IMR-90 (cell line): ENCODE data around the gene MYL4. TPM values are rescaled to one million over a fixed set of nuclear protein-coding genes. Genes with fewer than 3 reads are reported as not detected.
A peak's percentile ranks its signal among the peaks of the same experiment; 100 is the strongest.

Experiments
- ATAC-seq: fragments of 200-7000 bp; cut with Tn5 transposase; 2 replicates; pipeline ENCODE4 v1.9.1; 2020; ENCODE audit warnings: low read depth, mild to moderate bottlenecking, moderate library complexity
- BruUV-seq: library from RNA; stranded (reverse); fragments of 400-500 nt; replicated peaks from 2 replicates; lab custom pipeline; 2021; lab: Mats Ljungman, UMichigan
- CTCF ChIA-PET: fragments of 300-600 bp; formaldehyde crosslinking; extraction: SDS; loops from one replicate; lab custom pipeline; 2021; ENCODE audit warnings: antibody characterized with exemption; lab: Yijun Ruan, JAX
- POLR2A ChIA-PET: fragments of 300-600 bp; sonication (Branson Sonifier 250); formaldehyde crosslinking; loops from one replicate; lab custom pipeline; 2022; ENCODE audit warnings: antibody characterized with exemption; ENCODE audit not compliant: unreplicated experiment; lab: Charles Lee
- DNase-seq: peaks from one replicate; pipeline ENCODE4 v3.0.0; 2013
- H2AFZ ChIP-seq: replicated peaks from 2 replicates; pipeline ENCODE3; 2013; ENCODE audit warnings: low read length, mild to moderate bottlenecking; ENCODE audit not compliant: poor library complexity
- H2AK5ac ChIP-seq: 2 replicates; pipeline ENCODE4 v1.6.1; 2013; ENCODE audit warnings: low read depth, low read length, inconsistent platforms
- H2AK9ac ChIP-seq: replicated peaks from 2 replicates; pipeline ENCODE3; 2013; ENCODE audit warnings: mild to moderate bottlenecking, low read depth, low read length, moderate library complexity; ENCODE audit not compliant: poor library complexity
- H2BK120ac ChIP-seq: 2 replicates; pipeline ENCODE4 v1.6.1; 2013; ENCODE audit warnings: low read depth, low read length, inconsistent platforms
- H2BK15ac ChIP-seq: 3 replicates; pipeline ENCODE4 v1.6.1; 2013; ENCODE audit warnings: low read depth, low read length, inconsistent platforms
- H2BK20ac ChIP-seq: 2 replicates; pipeline ENCODE4 v1.6.1; 2013; ENCODE audit warnings: low read depth, mild to moderate bottlenecking, inconsistent platforms, low read length, moderate library complexity
- H2BK5ac ChIP-seq: 2 replicates; pipeline ENCODE4 v1.6.1; 2013; ENCODE audit warnings: mild to moderate bottlenecking, low read depth, low read length, inconsistent platforms; ENCODE audit not compliant: poor library complexity, severe bottlenecking
- H3K14ac ChIP-seq: replicated peaks from 2 replicates; pipeline ENCODE4 v1.6.1; 2013; ENCODE audit warnings: low read depth, low read length, inconsistent platforms
- H3K18ac ChIP-seq: 2 replicates; pipeline ENCODE4 v1.6.1; 2013; ENCODE audit warnings: low read depth, low read length, control low read depth
- H3K23ac ChIP-seq: 2 replicates; pipeline ENCODE4 v1.6.1; 2013; ENCODE audit warnings: low read depth, low read length, inconsistent platforms
- H3K27ac ChIP-seq: 2 replicates; pipeline ENCODE4 v1.5.1; 2013; ENCODE audit warnings: mild to moderate bottlenecking, control low read depth, low read length; ENCODE audit not compliant: insufficient read depth
- H3K27me3 ChIP-seq: 2 replicates; pipeline ENCODE4 v1.6.1; 2013; ENCODE audit warnings: low read length; ENCODE audit not compliant: control insufficient read depth, insufficient read depth
- H3K36me3 ChIP-seq: 2 replicates; pipeline ENCODE4 v1.6.1; 2013; ENCODE audit warnings: low read length, mixed read lengths; ENCODE audit not compliant: control insufficient read depth, insufficient read depth
- H3K4ac ChIP-seq: 2 replicates; pipeline ENCODE4 v1.6.1; 2013; ENCODE audit warnings: low read depth, low read length, inconsistent platforms
- H3K4me1 ChIP-seq: 2 replicates; pipeline ENCODE4 v1.6.1; 2013; ENCODE audit warnings: low read length, mixed read lengths; ENCODE audit not compliant: control insufficient read depth, insufficient read depth
- H3K4me2 ChIP-seq: 2 replicates; pipeline ENCODE4 v1.6.1; 2013; ENCODE audit warnings: low read depth, mild to moderate bottlenecking, control low read depth, low read length, moderate library complexity
- H3K4me3 ChIP-seq: 2 replicates; pipeline ENCODE4 v1.5.1; 2013; ENCODE audit warnings: low read depth, mild to moderate bottlenecking, control low read depth, low read length, moderate library complexity; ENCODE audit not compliant: insufficient read depth
- H3K56ac ChIP-seq: 2 replicates; pipeline ENCODE4 v1.6.1; 2013; ENCODE audit warnings: low read length, inconsistent platforms; ENCODE audit not compliant: insufficient read depth; ENCODE audit errors: extremely low read depth
- H3K79me1 ChIP-seq, 2 experiments: 2 replicates each; pipeline ENCODE4 v1.6.1; 2013; ENCODE audit warnings: low read length in 2 of 2, inconsistent platforms in 1 of 2, low read depth in 1 of 2
- H3K9ac ChIP-seq: 2 replicates; pipeline ENCODE4 v1.6.1; 2013; ENCODE audit warnings: low read depth, low read length, control low read depth
- H3K9me1 ChIP-seq: 2 replicates; pipeline ENCODE4 v1.6.1; 2013; ENCODE audit warnings: low read length, inconsistent platforms; ENCODE audit not compliant: insufficient read depth
- H3K9me3 ChIP-seq: 2 replicates; pipeline ENCODE4 v1.6.1; 2013; ENCODE audit warnings: low read length; ENCODE audit not compliant: control insufficient read depth, insufficient read depth
- H4K20me1 ChIP-seq: 2 replicates; pipeline ENCODE4 v1.6.1; 2013; ENCODE audit warnings: low read length, inconsistent platforms; ENCODE audit not compliant: insufficient read depth
- H4K5ac ChIP-seq: 2 replicates; pipeline ENCODE4 v1.6.1; 2013; ENCODE audit warnings: mild to moderate bottlenecking, low read depth, low read length, control low read depth
- H4K8ac ChIP-seq, 2 experiments: 2 replicates each; pipeline ENCODE4 v1.6.1; 2013; ENCODE audit warnings: low read depth in 2 of 2, low read length in 2 of 2, control low read depth in 1 of 2, inconsistent platforms in 1 of 2
- H4K91ac ChIP-seq: 2 replicates; pipeline ENCODE4 v1.6.1; 2013; ENCODE audit warnings: low read depth, low read length, inconsistent platforms; ENCODE audit not compliant: insufficient read depth
- BHLHE40 ChIP-seq: fragments of 150-350 bp; IDR thresholded peaks from 2 replicates; pipeline ENCODE4 v1.6.1; 2016; ENCODE audit warnings: mild to moderate bottlenecking, low read depth, low read length
- CEBPB ChIP-seq: IDR thresholded peaks from 2 replicates; pipeline ENCODE4 v1.6.1; 2012; ENCODE audit warnings: low read depth, low read length, improper control_type of control experiment
- CHD1 ChIP-seq: IDR thresholded peaks from 2 replicates; pipeline ENCODE4 v1.6.1; 2012; ENCODE audit warnings: low read depth, low read length, improper control_type of control experiment
- CTCF ChIP-seq: conservative IDR thresholded peaks from 2 replicates; pipeline ENCODE4 v1.5.1; 2012; ENCODE audit warnings: mild to moderate bottlenecking, low read depth, low read length, improper control_type of control experiment
- ELK1 ChIP-seq: fragments of 150-350 bp; IDR thresholded peaks from 2 replicates; pipeline ENCODE4 v1.6.1; 2016; ENCODE audit warnings: low read depth, mild to moderate bottlenecking, low read length, moderate library complexity, borderline replicate concordance
- MAFK ChIP-seq: IDR thresholded peaks from 2 replicates; pipeline ENCODE4 v1.6.1; 2012; ENCODE audit warnings: low read depth, low read length, improper control_type of control experiment
- MAZ ChIP-seq: IDR thresholded peaks from 2 replicates; pipeline ENCODE4 v1.6.1; 2012; ENCODE audit warnings: low read depth, mild to moderate bottlenecking, low read length, improper control_type of control experiment, moderate library complexity, borderline replicate concordance
- MXI1 ChIP-seq: IDR thresholded peaks from 2 replicates; pipeline ENCODE4 v1.6.1; 2012; ENCODE audit warnings: low read depth, mild to moderate bottlenecking, low read length, moderate library complexity, borderline replicate concordance
- NFE2L2 ChIP-seq: fragments of 150-350 bp; IDR thresholded peaks from 2 replicates; pipeline ENCODE4 v1.6.1; 2016; ENCODE audit warnings: low read depth, mild to moderate bottlenecking, low read length
- RAD21 ChIP-seq: IDR thresholded peaks from 2 replicates; pipeline ENCODE4 v1.6.1; 2012; ENCODE audit warnings: low read length, improper control_type of control experiment
- RCOR1 ChIP-seq: IDR thresholded peaks from 2 replicates; pipeline ENCODE4 v1.6.1; 2012; ENCODE audit warnings: mild to moderate bottlenecking, low read length, improper control_type of control experiment; ENCODE audit not compliant: insufficient replicate concordance
- RFX5 ChIP-seq: IDR thresholded peaks from 2 replicates; pipeline ENCODE4 v1.8.0; 2012; ENCODE audit warnings: low read depth, mild to moderate bottlenecking, low read length, moderate library complexity
- SMC3 ChIP-seq: fragments of 150-350 bp; IDR thresholded peaks from 2 replicates; pipeline ENCODE4 v1.6.1; 2016; ENCODE audit warnings: low read depth, mild to moderate bottlenecking, antibody characterized with exemption, low read length, moderate library complexity
- USF2 ChIP-seq: fragments of 150-350 bp; IDR thresholded peaks from 2 replicates; pipeline ENCODE4 v1.6.1; 2017; ENCODE audit warnings: mild to moderate bottlenecking, antibody characterized with exemption, low read length, low read depth
- WGBS, 2 experiments: methylation state at CpG; one replicate each; pipeline versions ENCODE4 v1.1.5 to v1.1.7; 2013; ENCODE audit warnings: missing lambda C conversion rate in 2 of 2; ENCODE audit not compliant: insufficient read length in 1 of 2; ENCODE audit errors: extremely low coverage in 2 of 2; 5-methylcytosine and 5-hydroxymethylcytosine counted together
- dilution Hi-C: fragments of 300-500 bp; cut with HindIII; formaldehyde crosslinking; loops from one replicate; pipeline ENCODE4 v1.14.3; 2018; ENCODE audit warnings: low sequenced_read_pairs; ENCODE audit not compliant: unreplicated experiment
- in situ Hi-C: fragments of 300-500 bp; cut with MboI; formaldehyde crosslinking; loops from 3 replicates; pipeline ENCODE4 v1.14.3; 2019; ENCODE audit warnings: low sequenced_read_pairs, inconsistent platforms, mixed read lengths
- intact Hi-C: fragments of 100-400 bp; cut with micrococcal nuclease; formaldehyde crosslinking; loops from 2 replicates; pipeline ENCODE4 v1.10.0; 2022
- polyA plus RNA-seq, 3 experiments: library from polyadenylated mRNA; depleted of rRNA; stranded (reverse); fragments of >200 nt; gene quantifications; 2 replicates each; pipeline ENCODE4 v1.2.3, GENCODE V29; 2012; ENCODE audit warnings: low replicate concordance in 1 of 3
- total RNA-seq: library from RNA; depleted of rRNA; stranded (reverse); fragments of >200 nt; gene quantifications from 2 replicates; pipeline ENCODE4 v1.2.3, GENCODE V29; 2012

MYL4 gene
- total and polyA plus RNA-seq, 2 of the 4 experiments (the other 2 are of a cell fraction) = not detected

- H3K23ac ChIP-seq = peak overlapping the region; percentile 54; the same call in 1 of the 2 replicates
- no peak overlapping the region for H2BK5ac ChIP-seq
- peak overlapping the region; percentile 17; the same call in 1 of the 2 replicates for H3K18ac ChIP-seq
- no peak overlapping the region for H3K14ac ChIP-seq
- no TSS peak for BruUV-seq
- ATAC-seq (no peak), DNase-seq (peak; percentile 64)
- 0 out of 4 replicates have a peak, but pooled peaks cover 0 to 3% of the 10 kb centered on the region in 2 experiments for H3K79me1 ChIP-seq
- dilution Hi-C loops (no loop called here), intact Hi-C loops (no loop called here), in situ Hi-C loops (no loop called here)
- peak overlapping the region; percentile 37; the same call in 1 of the 2 replicates for H4K5ac ChIP-seq
- peak overlapping the region; percentile 55 for H2BK20ac ChIP-seq
- H3K9ac ChIP-seq = no peak overlapping the region
- H3K27ac ChIP-seq = no peak overlapping the region
- H3K9me3 ChIP-seq = no peaks in the 10 kb centered on the region
- peak overlapping the region; percentile 44 for H2AK9ac ChIP-seq
- no peak overlapping the region for H3K56ac ChIP-seq
- no peak overlapping the region for H3K4me2 ChIP-seq
- ChIA-PET CTCF (interaction anchor here (0.7 kb wide), 1 partner anchor 109 kb away, joined by 3 read pairs; no protein-coding TSS in a partner anchor), POLR2A (no interaction called here)
- peak overlapping the region; percentile 3; the same call in 1 of the 3 replicates for H2BK15ac ChIP-seq
- 80% methylated on average over 1 of the region's 6 CpGs; no CpG with 5 or more reads in 1 of the 2 experiments for WGBS, 2 experiments
- no peak overlapping the region; the same call in 1 of the 2 replicates for H2AK5ac ChIP-seq
- no peak overlapping the region for H3K4me3 ChIP-seq
- H4K20me1 ChIP-seq = no peaks in the 10 kb centered on the region
- peaks cover 24% of the 10 kb centered on the region for H3K4me1 ChIP-seq
- H3K27me3 ChIP-seq = no peaks in the 10 kb centered on the region
- no peak overlapping the region for H2BK120ac ChIP-seq
- no peak overlapping the region; a peak in 2 of 4 replicates for H4K8ac ChIP-seq
- H3K9me1 ChIP-seq = peaks cover 19% of the 10 kb centered on the region
- no peaks in the 10 kb centered on the region for H3K36me3 ChIP-seq
- peak overlapping the region; percentile 37; the same call in 1 of the 2 replicates for H3K4ac ChIP-seq
- H2AFZ ChIP-seq = peak overlapping the region; percentile 66
- no peak overlapping the region for H4K91ac ChIP-seq
- TF ChIP-seq RFX5 = no peak
- TF ChIP-seq RCOR1 = no peak
- no peak for TF ChIP-seq ELK1
- no peak for TF ChIP-seq CEBPB
- TF ChIP-seq MAFK = no peak
- TF ChIP-seq NFE2L2 = no peak
- no peak for TF ChIP-seq SMC3
- no peak for TF ChIP-seq RAD21
- no peak for TF ChIP-seq MXI1
- no peak for TF ChIP-seq CTCF
- no peak for TF ChIP-seq BHLHE40
- no peak for TF ChIP-seq USF2
- TF ChIP-seq CHD1 = no peak
- TF ChIP-seq MAZ = no peak
Observed at GRCh38 chr17:47203984-47204721, 5.0 kb upstream of the MYL4 start.
